ENCODE measurements around the gene REV3L.

Gene REV3L

GRCh38 chr6:111524252-111524651 is 41.2 kb upstream of the REV3L start:
- Histone ChIP-seq H3K79me2 (ENCODE audit: low read length) (no peaks in the 10 kb centered on the region), H3K4me2 (ENCODE audit: low read depth, low read length) (no peak overlapping the region), H4K20me1 (ENCODE audit: insufficient read depth, low read length) (no peaks in the 10 kb centered on the region), H3F3A (ENCODE audit: insufficient read depth, low read length) (no peaks in the 10 kb centered on the region), H3K4me1 (ENCODE audit: low read length) (no peaks in the 10 kb centered on the region), H2AFZ (ENCODE audit: low read length) (no peak overlapping the region), H3K27ac (ENCODE audit: low read length) (no peak overlapping the region), H3K9me3 (replicated peaks; ENCODE audit: insufficient read depth, low read length) (no peaks in the 10 kb centered on the region), H3K9me2 (replicated peaks; ENCODE audit: insufficient read depth, low read length) (no peaks in the 10 kb centered on the region), H3K9ac (ENCODE audit: low read length) (no peak overlapping the region), H3K4me3 (ENCODE audit: low read length) (no peak overlapping the region), H3K27me3 (replicated peaks; ENCODE audit: insufficient read depth, low read length) (no peaks in the 10 kb centered on the region), H3K36me3 (replicated peaks; ENCODE audit: insufficient read depth, low read length) (no peaks in the 10 kb centered on the region)
- DNase-seq: no peak
- TF ChIP-seq EZH2 (optimal IDR thresholded peaks at IDR 0.05; ENCODE audit: low read depth, low read length) (no peak), CTCF (IDR thresholded peaks at IDR 0.05; ENCODE audit: low read length) (no peak), EZH2phosphoT487 (IDR thresholded peaks at IDR 0.05; ENCODE audit: low read length) (no peak)

- Histone ChIP-seq H3K9me2 (replicated peaks; ENCODE audit: insufficient read depth, low read length) (no peaks in the 10 kb centered on the region), H3K4me3 (ENCODE audit: low read length) (no peak overlapping the region), H3K9me3 (replicated peaks; ENCODE audit: insufficient read depth, low read length) (no peaks in the 10 kb centered on the region), H3F3A (ENCODE audit: insufficient read depth, low read length) (no peaks in the 10 kb centered on the region), H2AFZ (ENCODE audit: low read length) (no peak overlapping the region), H3K4me1 (ENCODE audit: low read length) (no peaks in the 10 kb centered on the region), H3K36me3 (replicated peaks; ENCODE audit: insufficient read depth, low read length) (no peaks in the 10 kb centered on the region), H3K4me2 (ENCODE audit: low read depth, low read length) (no peak overlapping the region), H3K79me2 (ENCODE audit: low read length) (no peaks in the 10 kb centered on the region), H3K9ac (ENCODE audit: low read length) (no peak overlapping the region), H4K20me1 (ENCODE audit: insufficient read depth, low read length) (no peaks in the 10 kb centered on the region), H3K27me3 (replicated peaks; ENCODE audit: insufficient read depth, low read length) (no peaks in the 10 kb centered on the region), H3K27ac (ENCODE audit: low read length) (no peak overlapping the region)
- TF ChIP-seq EZH2phosphoT487 (IDR thresholded peaks at IDR 0.05; ENCODE audit: low read length): no peak
- no peak for TF ChIP-seq EZH2 (optimal IDR thresholded peaks at IDR 0.05; ENCODE audit: low read depth, low read length)
- TF ChIP-seq CTCF (IDR thresholded peaks at IDR 0.05; ENCODE audit: low read length): no peak
- DNase-seq: no peak
Observed at GRCh38 chr6:111523484-111524167, 40.6 kb upstream of the REV3L start.

GRCh38 chr6:111522393-111523020 is 39.5 kb upstream of the REV3L start:
- Histone ChIP-seq H3K36me3 (replicated peaks; ENCODE audit: insufficient read depth, low read length) (no peaks in the 10 kb centered on the region), H3K9me2 (replicated peaks; ENCODE audit: insufficient read depth, low read length) (no peaks in the 10 kb centered on the region), H3K9me3 (replicated peaks; ENCODE audit: insufficient read depth, low read length) (no peaks in the 10 kb centered on the region), H3K4me2 (ENCODE audit: low read depth, low read length) (no peak overlapping the region), H3K27me3 (replicated peaks; ENCODE audit: insufficient read depth, low read length) (no peaks in the 10 kb centered on the region), H3K4me1 (ENCODE audit: low read length) (no peaks in the 10 kb centered on the region), H3F3A (ENCODE audit: insufficient read depth, low read length) (no peaks in the 10 kb centered on the region), H3K79me2 (ENCODE audit: low read length) (no peaks in the 10 kb centered on the region), H2AFZ (ENCODE audit: low read length) (no peak overlapping the region), H3K27ac (ENCODE audit: low read length) (no peak overlapping the region), H3K4me3 (ENCODE audit: low read length) (no peak overlapping the region), H4K20me1 (ENCODE audit: insufficient read depth, low read length) (no peaks in the 10 kb centered on the region), H3K9ac (ENCODE audit: low read length) (no peak overlapping the region)
- no peak for TF ChIP-seq EZH2 (optimal IDR thresholded peaks at IDR 0.05; ENCODE audit: low read depth, low read length)
- no peak for TF ChIP-seq CTCF (IDR thresholded peaks at IDR 0.05; ENCODE audit: low read length)
- no peak for TF ChIP-seq EZH2phosphoT487 (IDR thresholded peaks at IDR 0.05; ENCODE audit: low read length)
- DNase-seq: no peak

Data from MM.1S (cell line).